H9 (cell line): Measurements from ENCODE around the gene MECP2. TPM values are rescaled to one million over a fixed set of nuclear protein-coding genes. Genes with fewer than 3 reads are reported as not detected.

Experiments
- DNase-seq: peaks from one replicate; pipeline ENCODE4 v3.0.0-alpha.2; 2017
- H2AFZ ChIP-seq: one replicate; pipeline ENCODE4 v1.6.1; 2013; ENCODE audit warnings: mild to moderate bottlenecking, low read length, control low read depth, moderate library complexity
- H2AK5ac ChIP-seq: 2 replicates; pipeline ENCODE4 v1.6.1; 2013; ENCODE audit warnings: low read length, control low read depth, mixed read lengths; ENCODE audit not compliant: insufficient read length
- H2BK120ac ChIP-seq: one replicate; pipeline ENCODE4 v1.6.1; 2013; ENCODE audit warnings: low read depth, mild to moderate bottlenecking, low read length, control low read depth, inconsistent platforms; ENCODE audit not compliant: poor library complexity, severe bottlenecking
- H2BK12ac ChIP-seq: 2 replicates; pipeline ENCODE4 v1.6.1; 2013; ENCODE audit warnings: low read length, control low read depth, mixed read lengths, low read depth; ENCODE audit not compliant: insufficient read length
- H2BK15ac ChIP-seq: 2 replicates; pipeline ENCODE4 v1.6.1; 2013; ENCODE audit warnings: low read depth, low read length, control low read depth
- H2BK20ac ChIP-seq: one replicate; pipeline ENCODE4 v1.6.1; 2013; ENCODE audit warnings: low read depth, mild to moderate bottlenecking, low read length, control low read depth, inconsistent platforms; ENCODE audit not compliant: poor library complexity, severe bottlenecking
- H2BK5ac ChIP-seq: 2 replicates; pipeline ENCODE4 v1.6.1; 2013; ENCODE audit warnings: low read length, control low read depth, mixed read lengths; ENCODE audit not compliant: insufficient read length
- H3K14ac ChIP-seq: 2 replicates; pipeline ENCODE4 v1.6.1; 2013; ENCODE audit warnings: low read length, control low read depth; ENCODE audit not compliant: insufficient read depth
- H3K18ac ChIP-seq: 2 replicates; pipeline ENCODE4 v1.6.1; 2013; ENCODE audit warnings: low read depth, mild to moderate bottlenecking, mixed read lengths, low read length, control low read depth; ENCODE audit not compliant: insufficient read length
- H3K23ac ChIP-seq: 2 replicates; pipeline ENCODE4 v1.6.1; 2013; ENCODE audit warnings: low read length, control low read depth, mixed read lengths, low read depth; ENCODE audit not compliant: insufficient read length
- H3K23me2 ChIP-seq: 2 replicates; pipeline ENCODE4 v1.6.1; 2013; ENCODE audit warnings: low read depth, mild to moderate bottlenecking, mixed read lengths, low read length, control low read depth; ENCODE audit not compliant: insufficient read length, poor library complexity, severe bottlenecking
- H3K27ac ChIP-seq: 2 replicates; pipeline ENCODE4 v1.5.1; 2013; ENCODE audit warnings: low read length, control low read depth, mixed read lengths, low read depth; ENCODE audit not compliant: insufficient read length
- H3K27me3 ChIP-seq: 2 replicates; pipeline ENCODE4 v1.6.1; 2013; ENCODE audit warnings: low read length, control low read depth, inconsistent platforms; ENCODE audit not compliant: insufficient read depth
- H3K4ac ChIP-seq: 2 replicates; pipeline ENCODE4 v1.6.1; 2013; ENCODE audit warnings: low read depth, mild to moderate bottlenecking, control low read depth, inconsistent platforms, low read length, moderate library complexity
- H3K4me1 ChIP-seq: 2 replicates; pipeline ENCODE4 v1.6.1; 2013; ENCODE audit warnings: low read length, control low read depth, inconsistent platforms; ENCODE audit not compliant: insufficient read depth
- H3K4me2 ChIP-seq: 2 replicates; pipeline ENCODE4 v1.6.1; 2013; ENCODE audit warnings: low read length, control low read depth, mixed read lengths; ENCODE audit not compliant: insufficient read length, insufficient read depth
- H3K56ac ChIP-seq: 2 replicates; pipeline ENCODE4 v1.6.1; 2013; ENCODE audit warnings: low read depth, mild to moderate bottlenecking, mixed read lengths, low read length, control low read depth; ENCODE audit not compliant: insufficient read length
- H3K79me1 ChIP-seq: 2 replicates; pipeline ENCODE4 v1.6.1; 2013; ENCODE audit warnings: low read depth, mild to moderate bottlenecking, moderate library complexity, low read length, control low read depth, inconsistent platforms; ENCODE audit not compliant: insufficient read depth, poor library complexity, severe bottlenecking
- H3K79me2 ChIP-seq: 2 replicates; pipeline ENCODE4 v1.6.1; 2013; ENCODE audit warnings: low read length, control low read depth, inconsistent platforms; ENCODE audit not compliant: insufficient read depth
- H3K9ac ChIP-seq: 2 replicates; pipeline ENCODE4 v1.6.1; 2013; ENCODE audit warnings: low read length, control low read depth, mixed read lengths; ENCODE audit not compliant: insufficient read length; ENCODE audit errors: extremely low read depth
- H3K9me3 ChIP-seq: one replicate; pipeline ENCODE4 v1.6.1; 2013; ENCODE audit warnings: low read depth, low read length, inconsistent platforms; ENCODE audit not compliant: control insufficient read depth
- H3T11ph ChIP-seq: one replicate; pipeline ENCODE4 v1.6.1; 2013; ENCODE audit warnings: mild to moderate bottlenecking, low read length, control low read depth, inconsistent platforms
- H4K20me1 ChIP-seq: one replicate; pipeline ENCODE4 v1.6.1; 2013; ENCODE audit not compliant: control insufficient read depth, insufficient read length, insufficient read depth
- H4K5ac ChIP-seq: 2 replicates; pipeline ENCODE4 v1.6.1; 2013; ENCODE audit warnings: low read depth, mild to moderate bottlenecking, mixed read lengths, low read length, control low read depth; ENCODE audit not compliant: insufficient read length
- H4K8ac ChIP-seq: replicated peaks from 2 replicates; pipeline ENCODE4 v1.6.1; 2013; ENCODE audit warnings: low read length, control low read depth, mixed read lengths, low read depth; ENCODE audit not compliant: insufficient read length
- H4K91ac ChIP-seq: 2 replicates; pipeline ENCODE4 v1.6.1; 2013; ENCODE audit warnings: low read depth, mild to moderate bottlenecking, moderate library complexity, mixed read lengths, low read length, control low read depth; ENCODE audit not compliant: insufficient read length
- H3K27ac Mint-ChIP-seq, 3 experiments: 2 replicates in 2 of 3; 3 replicates in 1 of 3; pipeline ENCODE4 v1.8.0; 2020 to 2021; ENCODE audit warnings: mixed read lengths in 3 of 3, mild to moderate bottlenecking in 1 of 3, moderate library complexity in 1 of 3
- H3K27me3 Mint-ChIP-seq: 2 replicates; pipeline ENCODE4 v1.8.0; 2021; ENCODE audit warnings: low read depth, mild to moderate bottlenecking, moderate library complexity, mixed read lengths
- H3K36me3 Mint-ChIP-seq, 3 experiments: 2 replicates in 2 of 3; 3 replicates in 1 of 3; pipeline ENCODE4 v1.8.0; 2020 to 2021; ENCODE audit warnings: low read depth in 3 of 3, mixed read lengths in 3 of 3; ENCODE audit not compliant: insufficient read depth in 1 of 3
- H3K4me1 Mint-ChIP-seq, 2 experiments: 2 replicates each; pipeline ENCODE4 v1.8.0; 2020; ENCODE audit warnings: mixed read lengths in 2 of 2
- H3K4me3 Mint-ChIP-seq, 2 experiments: 2 replicates in 1 of 2; 3 replicates in 1 of 2; pipeline ENCODE4 v1.8.0; 2020 to 2021; ENCODE audit warnings: mild to moderate bottlenecking in 2 of 2, mixed read lengths in 2 of 2, moderate library complexity in 1 of 2
- H3K9me3 Mint-ChIP-seq, 2 experiments: 2 replicates in 1 of 2; 3 replicates in 1 of 2; pipeline ENCODE4 v1.8.0; 2020; ENCODE audit warnings: mild to moderate bottlenecking in 2 of 2, mixed read lengths in 2 of 2, moderate library complexity in 1 of 2
- WGBS: extraction: QIAGEN DNeasy Blood & Tissue Kit; methylation state at CpG from one replicate; pipeline ENCODE4 v1.1.7; 2013; ENCODE audit warnings: missing lambda C conversion rate, low lambda C conversion rate, mixed read lengths; ENCODE audit not compliant: insufficient read length; ENCODE audit errors: extremely low coverage; 5-methylcytosine and 5-hydroxymethylcytosine counted together
- total RNA-seq: library from RNA; stranded (reverse); gene quantifications from 2 replicates; pipeline ENCODE4 v1.2.1, GENCODE V29; 2021
- TF ChIP-seq, protein P1 (sequence below): fragments of 200-600 bp; sonication (generic); conservative IDR thresholded peaks from 3 replicates; pipeline ENCODE4 v1.8.0; 2021; ENCODE audit warnings: antibody characterized with exemption, mild to moderate bottlenecking

MECP2 gene
- total RNA-seq, 1 experiment from 2014 or later: 32.2 TPM

DNA sequence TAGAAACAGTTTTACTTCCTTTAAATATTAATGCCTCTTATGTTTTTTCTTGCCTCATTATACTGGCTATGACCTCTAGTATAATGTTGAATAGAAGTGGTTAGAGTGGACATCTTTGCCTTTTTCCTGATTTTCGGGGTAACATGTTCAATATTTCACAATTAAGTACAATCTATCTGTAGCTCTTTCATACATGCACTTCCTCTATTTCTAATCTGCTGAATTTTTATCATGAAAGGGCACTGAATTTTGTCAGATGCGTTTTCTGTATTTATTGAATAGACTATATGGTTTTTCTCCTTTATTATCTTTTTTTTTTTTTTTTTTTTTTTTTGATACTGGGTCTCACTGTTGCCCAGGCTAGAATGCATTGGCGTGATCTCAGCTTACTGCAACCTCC lies 29.0 kb downstream of the MECP2 start:
- no peak overlapping the region for H4K5ac ChIP-seq
- no peak overlapping the region for H2AK5ac ChIP-seq
- H3K23me2 ChIP-seq: no peaks in the 10 kb centered on the region
- Mint-ChIP-seq H3K36me3 (peaks cover 0 to 10% (median 3%) of the 10 kb centered on the region in 3 experiments; a peak in 6 of 7 replicates), H3K27ac (no peak overlapping the region), H3K27me3 (0 out of 2 replicates have a peak, but pooled peaks cover 3% of the 10 kb centered on the region), H3K4me1 (peaks cover 2 to 5% of the 10 kb centered on the region in 2 experiments; a peak in 3 of 4 replicates), H3K9me3 (peaks cover 53 to 62% of the 10 kb centered on the region in 2 experiments), H3K4me3 (no peak overlapping the region)
- no CpG with 5 or more reads among the region's 3 CpGs for WGBS
- no peak overlapping the region for H2BK5ac ChIP-seq
- H2BK15ac ChIP-seq: no peak overlapping the region
- H4K20me1 ChIP-seq: no peaks in the 10 kb centered on the region
- no peak overlapping the region for H3K9ac ChIP-seq
- no peak for DNase-seq
- H3K56ac ChIP-seq: no peak overlapping the region
- no peak overlapping the region for H3K23ac ChIP-seq
- H2BK120ac ChIP-seq: no peak overlapping the region
- H2BK20ac ChIP-seq: no peak overlapping the region
- TF ChIP-seq, protein P1, sequence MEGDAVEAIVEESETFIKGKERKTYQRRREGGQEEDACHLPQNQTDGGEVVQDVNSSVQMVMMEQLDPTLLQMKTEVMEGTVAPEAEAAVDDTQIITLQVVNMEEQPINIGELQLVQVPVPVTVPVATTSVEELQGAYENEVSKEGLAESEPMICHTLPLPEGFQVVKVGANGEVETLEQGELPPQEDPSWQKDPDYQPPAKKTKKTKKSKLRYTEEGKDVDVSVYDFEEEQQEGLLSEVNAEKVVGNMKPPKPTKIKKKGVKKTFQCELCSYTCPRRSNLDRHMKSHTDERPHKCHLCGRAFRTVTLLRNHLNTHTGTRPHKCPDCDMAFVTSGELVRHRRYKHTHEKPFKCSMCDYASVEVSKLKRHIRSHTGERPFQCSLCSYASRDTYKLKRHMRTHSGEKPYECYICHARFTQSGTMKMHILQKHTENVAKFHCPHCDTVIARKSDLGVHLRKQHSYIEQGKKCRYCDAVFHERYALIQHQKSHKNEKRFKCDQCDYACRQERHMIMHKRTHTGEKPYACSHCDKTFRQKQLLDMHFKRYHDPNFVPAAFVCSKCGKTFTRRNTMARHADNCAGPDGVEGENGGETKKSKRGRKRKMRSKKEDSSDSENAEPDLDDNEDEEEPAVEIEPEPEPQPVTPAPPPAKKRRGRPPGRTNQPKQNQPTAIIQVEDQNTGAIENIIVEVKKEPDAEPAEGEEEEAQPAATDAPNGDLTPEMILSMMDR: no peak
- no peaks in the 10 kb centered on the region for H3K79me1 ChIP-seq
- no peak overlapping the region for H3K14ac ChIP-seq
- H4K91ac ChIP-seq: no peak overlapping the region
- H2AFZ ChIP-seq: no peak overlapping the region
- H2BK12ac ChIP-seq: no peak overlapping the region
- H3K18ac ChIP-seq: no peak overlapping the region
- H3K9me3 ChIP-seq: peaks cover 21% of the 10 kb centered on the region
- 0 out of 2 replicates have a peak, but pooled peaks cover 2% of the 10 kb centered on the region for H3K79me2 ChIP-seq
- no peaks in the 10 kb centered on the region for H3K4me1 ChIP-seq
- H3K27ac ChIP-seq: no peak overlapping the region
- H4K8ac ChIP-seq: no peak overlapping the region
- H3K4me2 ChIP-seq: no peak overlapping the region
- H3T11ph ChIP-seq: no peak overlapping the region
- no peak overlapping the region for H3K4ac ChIP-seq
- H3K27me3 ChIP-seq: no peaks in the 10 kb centered on the region
